ENCODE data around the gene RELN.

DNA sequence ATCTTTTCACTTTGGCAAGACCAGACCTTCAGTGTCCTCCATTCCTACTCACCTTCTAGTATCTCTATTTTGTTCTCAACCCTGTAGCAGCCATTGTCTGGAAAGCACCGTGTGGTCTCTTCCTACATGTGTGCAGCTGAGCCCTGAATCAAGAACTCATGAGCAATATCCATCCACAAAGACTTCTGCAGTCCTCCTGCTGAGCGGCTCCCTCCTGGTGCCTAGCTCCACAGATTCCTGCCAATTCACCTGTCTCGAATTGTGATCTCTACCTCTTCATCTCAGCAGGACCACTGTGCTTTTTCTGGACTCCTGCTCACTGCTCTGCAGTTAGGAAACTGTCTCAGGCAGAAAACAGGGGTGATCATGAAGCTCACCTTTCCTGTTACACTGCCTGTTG, 118.8 kb downstream of the RELN start:
- TF ChIP-seq, protein P1, sequence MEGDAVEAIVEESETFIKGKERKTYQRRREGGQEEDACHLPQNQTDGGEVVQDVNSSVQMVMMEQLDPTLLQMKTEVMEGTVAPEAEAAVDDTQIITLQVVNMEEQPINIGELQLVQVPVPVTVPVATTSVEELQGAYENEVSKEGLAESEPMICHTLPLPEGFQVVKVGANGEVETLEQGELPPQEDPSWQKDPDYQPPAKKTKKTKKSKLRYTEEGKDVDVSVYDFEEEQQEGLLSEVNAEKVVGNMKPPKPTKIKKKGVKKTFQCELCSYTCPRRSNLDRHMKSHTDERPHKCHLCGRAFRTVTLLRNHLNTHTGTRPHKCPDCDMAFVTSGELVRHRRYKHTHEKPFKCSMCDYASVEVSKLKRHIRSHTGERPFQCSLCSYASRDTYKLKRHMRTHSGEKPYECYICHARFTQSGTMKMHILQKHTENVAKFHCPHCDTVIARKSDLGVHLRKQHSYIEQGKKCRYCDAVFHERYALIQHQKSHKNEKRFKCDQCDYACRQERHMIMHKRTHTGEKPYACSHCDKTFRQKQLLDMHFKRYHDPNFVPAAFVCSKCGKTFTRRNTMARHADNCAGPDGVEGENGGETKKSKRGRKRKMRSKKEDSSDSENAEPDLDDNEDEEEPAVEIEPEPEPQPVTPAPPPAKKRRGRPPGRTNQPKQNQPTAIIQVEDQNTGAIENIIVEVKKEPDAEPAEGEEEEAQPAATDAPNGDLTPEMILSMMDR (IDR thresholded peaks at IDR 0.05) = no peak
- TF ChIP-seq POLR2AphosphoS5 (IDR thresholded peaks at IDR 0.05; ENCODE audit: insufficient read depth in 1 of 2, low read depth in 1 of 2) = no peak
